H1 (cell line): ENCODE results near the gene TCAP. TPM values are rescaled to one million over a fixed set of nuclear protein-coding genes. Genes with fewer than 3 reads are reported as not detected.
A peak's percentile ranks its signal among the peaks of the same experiment; 100 is the strongest.

Experiments
- CTCF ChIA-PET: fragments of 300-600 bp; sonication (Branson Sonifier 250); formaldehyde crosslinking; loops from one replicate; lab custom pipeline; 2021; ENCODE audit not compliant: partially characterized antibody; lab: Charles Lee
- POLR2A ChIA-PET: fragments of 300-600 bp; sonication (Branson Sonifier 250); formaldehyde crosslinking; loops from one replicate; lab custom pipeline; 2021; ENCODE audit warnings: inconsistent platforms; ENCODE audit not compliant: partially characterized antibody; lab: Charles Lee
- DNase-seq, 2 experiments: peaks; one replicate each; pipeline versions ENCODE4 v3.0.0 to v3.0.0-alpha.2; 2010 to 2022; ENCODE audit warnings: low spot score in 2 of 2, low read depth in 1 of 2, mixed read lengths in 1 of 2
- FAIRE-seq: peaks from 2 replicates; lab custom pipeline; 2011; peaks lifted over from hg19 to GRCh38; lab: Jason Lieb, UNC
- H2AFZ ChIP-seq: 2 replicates; pipeline ENCODE4 v1.8.1; 2012; ENCODE audit warnings: low read length, inconsistent platforms
- H2AK5ac ChIP-seq: 2 replicates; pipeline ENCODE4 v1.6.1; 2013; ENCODE audit warnings: low read depth, low read length
- H2BK120ac ChIP-seq: replicated peaks from 2 replicates; pipeline ENCODE3; 2013; ENCODE audit warnings: low read depth, low read length, inconsistent platforms
- H2BK12ac ChIP-seq: 2 replicates; pipeline ENCODE4 v1.6.1; 2013; ENCODE audit warnings: low read depth, low read length
- H2BK15ac ChIP-seq: 2 replicates; pipeline ENCODE4 v1.6.1; 2013; ENCODE audit warnings: low read length
- H2BK20ac ChIP-seq: 2 replicates; pipeline ENCODE4 v1.6.1; 2013; ENCODE audit warnings: low read length
- H2BK5ac ChIP-seq: 2 replicates; pipeline ENCODE4 v1.6.1; 2013; ENCODE audit warnings: low read depth, low read length
- H3K14ac ChIP-seq: 2 replicates; pipeline ENCODE4 v1.6.1; 2013; ENCODE audit warnings: inconsistent platforms; ENCODE audit not compliant: insufficient read length
- H3K18ac ChIP-seq: 2 replicates; pipeline ENCODE4 v1.6.1; 2013; ENCODE audit warnings: low read length; ENCODE audit errors: extremely low read depth
- H3K23ac ChIP-seq: 2 replicates; pipeline ENCODE4 v1.6.1; 2013; ENCODE audit warnings: inconsistent platforms; ENCODE audit not compliant: insufficient read length
- H3K23me2 ChIP-seq: 2 replicates; pipeline ENCODE4 v1.6.1; 2013; ENCODE audit warnings: low read depth, low read length
- H3K27ac ChIP-seq: 2 replicates; pipeline ENCODE4 v1.6.1; 2011; ENCODE audit warnings: low read depth, low read length, inconsistent platforms
- H3K27me3 ChIP-seq, 4 experiments: replicated peaks in 1 of 4; 1 replicate in 1 of 4; 2 replicates in 3 of 4; pipeline versions ENCODE4 v1.6.1 to v1.8.1; 2011 to 2013; ENCODE audit warnings: low read length in 3 of 4, mild to moderate bottlenecking in 3 of 4, inconsistent platforms in 2 of 4, mixed read lengths in 2 of 4, moderate library complexity in 1 of 4; ENCODE audit not compliant: control insufficient read depth in 3 of 4, insufficient read depth in 3 of 4; ENCODE audit errors: extremely low read depth in 1 of 4
- H3K36me3 ChIP-seq, 4 experiments: 2 replicates each; pipeline versions ENCODE4 v1.6.1 to v1.8.1; 2011 to 2013; ENCODE audit warnings: mild to moderate bottlenecking in 4 of 4, low read length in 3 of 4, moderate library complexity in 2 of 4, control low read depth in 1 of 4, inconsistent platforms in 1 of 4; ENCODE audit not compliant: insufficient read depth in 4 of 4, control insufficient read depth in 2 of 4
- H3K4ac ChIP-seq: replicated peaks from 2 replicates; pipeline ENCODE3; 2013; ENCODE audit warnings: low read length, low read depth, mixed read lengths, inconsistent platforms; ENCODE audit not compliant: insufficient read length
- H3K4me1 ChIP-seq, 4 experiments: replicated peaks in 1 of 4; 1 replicate in 1 of 4; 2 replicates in 3 of 4; pipeline versions ENCODE4 v1.6.1 to v1.8.1; 2011 to 2013; ENCODE audit warnings: low read length in 3 of 4, inconsistent platforms in 2 of 4, mixed read lengths in 1 of 4; ENCODE audit not compliant: insufficient read depth in 4 of 4, control insufficient read depth in 3 of 4
- H3K4me2 ChIP-seq, 2 experiments: 2 replicates each; pipeline versions ENCODE4 v1.6.1 to v1.8.1; 2011 to 2013; ENCODE audit warnings: low read depth in 2 of 2, low read length in 2 of 2, control low read depth in 1 of 2, inconsistent platforms in 1 of 2, mild to moderate bottlenecking in 1 of 2; ENCODE audit not compliant: insufficient read depth in 1 of 2
- H3K4me3 ChIP-seq, 4 experiments: fragments of 200-600, 300-600 bp in 1 of 4; sonication (generic), shearing (Covaris generic), sonication (Bioruptor Twin) in 1 of 4; 2 replicates each; pipeline versions ENCODE4 v1.5.1 to v1.8.1; 2011 to 2016; ENCODE audit warnings: low read length in 4 of 4, low read depth in 3 of 4, control low read depth in 2 of 4, inconsistent platforms in 2 of 4, mild to moderate bottlenecking in 2 of 4, mixed read lengths in 1 of 4, moderate library complexity in 1 of 4; ENCODE audit not compliant: insufficient read depth in 2 of 4; ENCODE audit errors: extremely low read depth in 1 of 4
- H3K56ac ChIP-seq: replicated peaks from 2 replicates; pipeline ENCODE3; 2013; ENCODE audit warnings: low read depth, mild to moderate bottlenecking, mixed read lengths, low read length, inconsistent platforms; ENCODE audit not compliant: insufficient read length
- H3K79me1 ChIP-seq: 2 replicates; pipeline ENCODE4 v1.6.1; 2013; ENCODE audit warnings: low read depth, low read length, control low read depth
- H3K79me2 ChIP-seq, 2 experiments: 2 replicates each; pipeline versions ENCODE4 v1.6.1 to v1.8.1; 2012 to 2013; ENCODE audit warnings: low read length in 2 of 2, mild to moderate bottlenecking in 2 of 2, inconsistent platforms in 1 of 2; ENCODE audit not compliant: insufficient read depth in 2 of 2, control insufficient read depth in 1 of 2
- H3K9ac ChIP-seq, 4 experiments: replicated peaks in 1 of 4; 1 replicate in 1 of 4; 2 replicates in 3 of 4; pipeline versions ENCODE4 v1.6.1 to v1.8.1; 2011 to 2013; ENCODE audit warnings: low read depth in 3 of 4, low read length in 3 of 4, control low read depth in 2 of 4, mild to moderate bottlenecking in 2 of 4, moderate library complexity in 2 of 4, inconsistent platforms in 1 of 4; ENCODE audit errors: extremely low read depth in 1 of 4
- H3K9me3 ChIP-seq, 2 experiments: 2 replicates each; pipeline versions ENCODE4 v1.6.1 to v1.8.1; 2012 to 2013; ENCODE audit warnings: mild to moderate bottlenecking in 2 of 2, moderate library complexity in 2 of 2, control low read depth in 1 of 2, inconsistent platforms in 1 of 2, low read depth in 1 of 2, low read length in 1 of 2, mixed read lengths in 1 of 2; ENCODE audit not compliant: insufficient read depth in 2 of 2
- H4K20me1 ChIP-seq, 2 experiments: replicated peaks in 1 of 2; 2 replicates each; pipeline versions ENCODE3 to v1.8.1; 2011 to 2013; ENCODE audit warnings: inconsistent platforms in 2 of 2, low read length in 2 of 2, mild to moderate bottlenecking in 1 of 2; ENCODE audit not compliant: insufficient read depth in 2 of 2, control insufficient read depth in 1 of 2
- H4K5ac ChIP-seq: 2 replicates; pipeline ENCODE4 v1.6.1; 2013; ENCODE audit warnings: low read length, low read depth, mixed read lengths, inconsistent platforms; ENCODE audit not compliant: insufficient read length
- H4K8ac ChIP-seq: 2 replicates; pipeline ENCODE4 v1.8.0; 2013; ENCODE audit warnings: mild to moderate bottlenecking, moderate library complexity, low read length, inconsistent platforms; ENCODE audit not compliant: insufficient read depth; ENCODE audit errors: extremely low read depth
- H4K91ac ChIP-seq: replicated peaks from 2 replicates; pipeline ENCODE3; 2013; ENCODE audit warnings: low read length, mixed read lengths, inconsistent platforms; ENCODE audit not compliant: insufficient read length
- CEBPB ChIP-seq: IDR thresholded peaks from 2 replicates; pipeline ENCODE4 v1.6.1; 2012; ENCODE audit warnings: low read depth, low read length
- WGBS, 2 experiments: shearing (Covaris generic) in 1 of 2; methylation state at CpG; one replicate each; pipeline versions ENCODE4 v1.1.6 to v1.1.7; 2013 to 2015; ENCODE audit warnings: low lambda C conversion rate in 2 of 2, mixed read lengths in 2 of 2, inconsistent platforms in 1 of 2, low coverage in 1 of 2, missing lambda C conversion rate in 1 of 2; ENCODE audit not compliant: insufficient replicate concordance in 2 of 2, insufficient coverage in 1 of 2, insufficient read length in 1 of 2; ENCODE audit errors: extremely low coverage in 1 of 2, missing lambda C conversion rate in 1 of 2; 5-methylcytosine and 5-hydroxymethylcytosine counted together
- polyA plus RNA-seq, 7 experiments: library from polyadenylated mRNA; depleted of rRNA in 3 of 7; stranded (reverse) in 5 of 7; unstranded in 2 of 7; fragments of >200 nt in 5 of 7; fragments of 200-250 nt in 2 of 7; gene quantifications; 1 replicate in 5 of 7; 2 replicates in 1 of 7; 4 replicates in 1 of 7; pipeline versions ENCODE4 v1.2.1 to v1.2.3, GENCODE V29; 2011 to 2013; ENCODE audit warnings: missing spikeins in 2 of 7, mixed read lengths in 2 of 7
- total RNA-seq: library from RNA; stranded (reverse); fragmentation: NEBNext Ultra II Directional; extraction: Animal tissue kit (Norgen Biotek cat#: 25700); gene quantifications from 2 replicates; pipeline ENCODE4 v1.2.1, GENCODE V29; 2021

TCAP gene
- total and polyA plus RNA-seq, 2 of the 8 experiments (the other 6 are each of a cell fraction or from before 2014, with no cell fraction given) = 0.82 to 1.4 TPM

DNA sequence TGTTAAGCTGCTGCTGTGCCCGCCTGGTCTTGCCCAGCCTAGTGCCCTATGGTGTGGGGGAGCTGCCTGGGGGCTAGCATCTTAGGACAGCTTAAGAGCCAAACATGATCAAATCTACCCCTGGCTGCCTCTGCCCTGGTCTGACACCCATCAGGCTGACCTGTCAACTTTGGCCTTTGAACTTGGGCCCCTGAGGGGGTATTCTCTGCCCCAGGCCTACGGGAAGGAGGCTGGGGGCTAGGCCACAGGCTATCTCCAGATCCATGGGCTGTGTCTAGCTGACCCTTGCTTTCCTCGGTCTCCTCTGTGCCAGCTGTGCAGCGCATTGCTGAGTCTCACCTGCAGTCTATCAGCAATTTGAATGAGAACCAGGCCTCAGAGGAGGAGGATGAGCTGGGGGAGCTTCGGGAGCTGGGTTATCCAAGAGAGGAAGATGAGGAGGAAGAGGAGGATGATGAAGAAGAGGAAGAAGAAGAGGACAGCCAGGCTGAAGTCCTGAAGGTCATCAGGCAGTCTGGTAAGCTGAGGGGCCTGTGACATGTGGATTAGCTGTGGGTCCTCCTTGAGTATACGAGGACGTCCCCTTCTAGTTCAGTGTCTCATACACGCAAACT is 31.5 kb upstream of the TCAP start:
- ChIA-PET POLR2A (interaction anchor here (1.1 to 5.8 kb wide), 6 partner anchors 9 to 70 kb away, joined by 3 to 39 read pairs (median 4); no protein-coding TSS in a partner anchor), CTCF (interaction anchor here (0.6 to 49.2 kb wide), 20 partner anchors 6 to 984 kb away, joined by 3 to 1885 read pairs (median 4); partner anchors contain the start of genes ERBB2, MIEN1, PGAP3 and PNMT)
- Histone ChIP-seq H3K36me3 (no peaks in the 10 kb centered on the region), H3K4me3 (no peak overlapping the region), H2BK120ac (no peak overlapping the region), H3K18ac (no peak overlapping the region), H3K9ac (no peak overlapping the region), H4K8ac (no peak overlapping the region), H3K23me2 (peaks cover 8% of the 10 kb centered on the region; the same call in 1 of the 2 replicates), H3K4me1 (peaks cover 14 to 51% (median 43%) of the 10 kb centered on the region in 4 experiments), H2BK20ac (no peak overlapping the region), H3K23ac (no peak overlapping the region), H3K4ac (no peak overlapping the region), H3K9me3 (no peaks in the 10 kb centered on the region), H3K56ac (no peak overlapping the region), H2AFZ (no peak overlapping the region), H3K27ac (no peak overlapping the region), H4K91ac (no peak overlapping the region), H2BK5ac (peak overlapping the region; percentile 46; the same call in 1 of the 2 replicates), H2AK5ac (peak overlapping the region; percentile 41; the same call in 1 of the 2 replicates), H4K5ac (no peak overlapping the region), H3K79me2 (peaks cover 7 to 13% of the 10 kb centered on the region in 2 experiments), H2BK12ac (peak overlapping the region; percentile 63; the same call in 1 of the 2 replicates), H3K4me2 (no peak overlapping the region), H3K14ac (no peak overlapping the region), H4K20me1 (peaks cover 0 to 5% of the 10 kb centered on the region in 2 experiments), H3K27me3 (peaks cover 0 to 3% (median 0%) of the 10 kb centered on the region in 4 experiments; a peak in 3 of 7 replicates), H3K79me1 (peaks cover 7% of the 10 kb centered on the region), H2BK15ac (peak overlapping the region; percentile 48; the same call in 1 of the 2 replicates)
- FAIRE-seq = no peak
- 86% methylated on average over 8 of the region's 8 CpGs; no CpG with 5 or more reads in 1 of the 2 experiments for WGBS, 2 experiments
- DNase-seq = no peak
- no peak for TF ChIP-seq CEBPB
